Mesenchymal stem cell (in vitro differentiated cells and primary cell): ENCODE results near the gene MED29.

ENCODE experiments used
- DNase-seq: peaks from one replicate; pipeline ENCODE4 v3.0.0-alpha.2; 2013
- H2AFZ ChIP-seq: one replicate; pipeline ENCODE4 v1.6.1; 2013; ENCODE audit warnings: low read depth, mild to moderate bottlenecking, control low read depth, inconsistent platforms, low read length, moderate library complexity
- H2AK5ac ChIP-seq: 2 replicates; pipeline ENCODE4 v1.6.1; 2013; ENCODE audit warnings: low read length, moderate library complexity, mild to moderate bottlenecking, inconsistent platforms; ENCODE audit not compliant: severe bottlenecking
- H2BK120ac ChIP-seq: one replicate; pipeline ENCODE4 v1.6.1; 2013; ENCODE audit warnings: low read depth, mild to moderate bottlenecking, inconsistent platforms, low read length, moderate library complexity
- H2BK12ac ChIP-seq, 2 experiments: one replicate each; pipeline ENCODE4 v1.6.1; 2013; ENCODE audit warnings: inconsistent platforms in 2 of 2, low read length in 2 of 2, mild to moderate bottlenecking in 2 of 2, moderate library complexity in 2 of 2, control low read depth in 1 of 2
- H2BK15ac ChIP-seq: one replicate; pipeline ENCODE4 v1.6.1; 2013; ENCODE audit warnings: mild to moderate bottlenecking, low read depth, inconsistent platforms; ENCODE audit not compliant: poor library complexity, severe bottlenecking
- H2BK5ac ChIP-seq: 2 replicates; pipeline ENCODE4 v1.6.1; 2013; ENCODE audit warnings: low read depth, mild to moderate bottlenecking, low read length, control low read depth, inconsistent platforms; ENCODE audit not compliant: poor library complexity, severe bottlenecking
- H3K14ac ChIP-seq, 2 experiments: one replicate each; pipeline ENCODE4 v1.6.1; 2013; ENCODE audit warnings: inconsistent platforms in 2 of 2, low read length in 2 of 2, control low read depth in 1 of 2, mild to moderate bottlenecking in 1 of 2, moderate library complexity in 1 of 2
- H3K18ac ChIP-seq, 2 experiments: one replicate each; pipeline ENCODE4 v1.6.1; 2013; ENCODE audit warnings: inconsistent platforms in 2 of 2, low read length in 2 of 2, control low read depth in 1 of 2, low read depth in 1 of 2, mild to moderate bottlenecking in 1 of 2
- H3K23ac ChIP-seq, 2 experiments: one replicate each; pipeline ENCODE4 v1.6.1; 2013; ENCODE audit warnings: inconsistent platforms in 2 of 2, low read length in 2 of 2, mild to moderate bottlenecking in 2 of 2, moderate library complexity in 2 of 2, control low read depth in 1 of 2
- H3K27ac ChIP-seq: 2 replicates; pipeline ENCODE4 v1.5.1; 2013; ENCODE audit warnings: mild to moderate bottlenecking, moderate library complexity, low read length, control low read depth, inconsistent platforms; ENCODE audit not compliant: poor library complexity, severe bottlenecking
- H3K27me3 ChIP-seq, 2 experiments: 2 replicates each; pipeline versions ENCODE4 v1.6.1 to v1.7.0; 2013; ENCODE audit warnings: low read length in 2 of 2, mild to moderate bottlenecking in 2 of 2, moderate library complexity in 2 of 2, control low read depth in 1 of 2, inconsistent platforms in 1 of 2; ENCODE audit not compliant: control insufficient read depth in 1 of 2, insufficient read depth in 1 of 2
- H3K36me3 ChIP-seq, 2 experiments: 2 replicates each; pipeline versions ENCODE4 v1.6.1 to v1.7.0; 2013; ENCODE audit warnings: low read length in 2 of 2, control low read depth in 1 of 2, inconsistent platforms in 1 of 2, low read depth in 1 of 2, mild to moderate bottlenecking in 1 of 2; ENCODE audit not compliant: insufficient read depth in 2 of 2, control insufficient read depth in 1 of 2
- H3K4ac ChIP-seq, 2 experiments: one replicate each; pipeline ENCODE4 v1.6.1; 2013; ENCODE audit warnings: inconsistent platforms in 2 of 2, low read length in 2 of 2, mild to moderate bottlenecking in 2 of 2, moderate library complexity in 2 of 2, control low read depth in 1 of 2, low read depth in 1 of 2
- H3K4me1 ChIP-seq: 2 replicates; pipeline ENCODE4 v1.6.1; 2013; ENCODE audit warnings: low read depth, low read length, control low read depth; ENCODE audit not compliant: control insufficient read depth, insufficient read depth
- H3K4me2 ChIP-seq: 2 replicates; pipeline ENCODE4 v1.6.1; 2013; ENCODE audit warnings: low read length, mild to moderate bottlenecking, inconsistent platforms; ENCODE audit not compliant: poor library complexity, severe bottlenecking
- H3K4me3 ChIP-seq, 2 experiments: 2 replicates each; pipeline versions ENCODE4 v1.5.1 to v1.7.0; 2013; ENCODE audit warnings: low read length in 2 of 2, mild to moderate bottlenecking in 2 of 2, control low read depth in 1 of 2, low read depth in 1 of 2; ENCODE audit not compliant: insufficient read depth in 1 of 2
- H3K79me1 ChIP-seq: replicated peaks from 2 replicates; pipeline ENCODE4 v1.6.1; 2013; ENCODE audit warnings: mild to moderate bottlenecking, control low read depth, low read length, inconsistent platforms; ENCODE audit not compliant: poor library complexity, severe bottlenecking
- H3K9ac ChIP-seq: 2 replicates; pipeline ENCODE4 v1.7.0; 2013; ENCODE audit warnings: mild to moderate bottlenecking, low read length, moderate library complexity
- H3K9me3 ChIP-seq: 2 replicates; pipeline ENCODE4 v1.7.0; 2013; ENCODE audit warnings: mild to moderate bottlenecking, low read length; ENCODE audit not compliant: control insufficient read depth
- H4K8ac ChIP-seq: one replicate; pipeline ENCODE4 v1.6.1; 2013; ENCODE audit warnings: inconsistent platforms, mild to moderate bottlenecking, low read length, moderate library complexity
- H4K91ac ChIP-seq: one replicate; pipeline ENCODE4 v1.6.1; 2013; ENCODE audit warnings: mild to moderate bottlenecking, low read length, inconsistent platforms
- WGBS: methylation state at CpG from one replicate; pipeline ENCODE4 v1.1.7; 2013; ENCODE audit warnings: mixed read lengths; 5-methylcytosine and 5-hydroxymethylcytosine counted together

MED29 gene

DNA sequence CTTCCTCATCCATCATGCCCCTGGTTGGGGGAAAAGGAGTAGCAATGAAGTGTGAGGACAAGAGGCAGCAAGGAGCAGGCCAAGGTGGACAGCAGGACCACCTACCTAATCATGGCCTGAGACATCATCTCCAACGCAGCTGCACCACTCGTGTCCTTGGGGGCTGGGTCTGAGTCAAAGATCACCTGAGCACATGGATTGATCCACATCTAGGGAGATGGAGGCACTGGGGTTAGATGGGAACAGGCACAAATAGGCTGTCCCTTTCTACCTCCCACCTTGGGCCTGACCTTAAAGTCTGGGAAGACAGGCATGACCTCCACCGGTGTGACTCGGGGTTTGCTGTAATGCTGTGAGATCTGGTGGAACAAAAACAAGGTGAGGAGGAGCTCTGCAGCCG is 2.5 kb upstream of the MED29 start:
- Histone ChIP-seq H3K36me3 (peaks cover 52 to 67% of the 10 kb centered on the region in 2 experiments), H3K4me1 (peaks cover 18% of the 10 kb centered on the region), H3K27me3 (no peaks in the 10 kb centered on the region), H3K4me2 (no peak overlapping the region), H2AK5ac (no peak overlapping the region), H3K4me3 (no peak overlapping the region), H2BK120ac (no peak overlapping the region), H3K14ac (no peak overlapping the region), H4K8ac (no peak overlapping the region), H3K23ac (no peak overlapping the region), H2BK12ac (no peak overlapping the region), H3K79me1 (peaks cover 25% of the 10 kb centered on the region), H3K27ac (no peak overlapping the region), H3K4ac (no peak overlapping the region), H3K9me3 (no peaks in the 10 kb centered on the region), H2BK5ac (no peak overlapping the region), H3K18ac (no peak overlapping the region), H3K9ac (no peak overlapping the region), H2BK15ac (no peak overlapping the region), H4K91ac (no peak overlapping the region), H2AFZ (no peak overlapping the region)
- 98% methylated on average over 5 of the region's 5 CpGs for WGBS
- DNase-seq, result no peak

DNA sequence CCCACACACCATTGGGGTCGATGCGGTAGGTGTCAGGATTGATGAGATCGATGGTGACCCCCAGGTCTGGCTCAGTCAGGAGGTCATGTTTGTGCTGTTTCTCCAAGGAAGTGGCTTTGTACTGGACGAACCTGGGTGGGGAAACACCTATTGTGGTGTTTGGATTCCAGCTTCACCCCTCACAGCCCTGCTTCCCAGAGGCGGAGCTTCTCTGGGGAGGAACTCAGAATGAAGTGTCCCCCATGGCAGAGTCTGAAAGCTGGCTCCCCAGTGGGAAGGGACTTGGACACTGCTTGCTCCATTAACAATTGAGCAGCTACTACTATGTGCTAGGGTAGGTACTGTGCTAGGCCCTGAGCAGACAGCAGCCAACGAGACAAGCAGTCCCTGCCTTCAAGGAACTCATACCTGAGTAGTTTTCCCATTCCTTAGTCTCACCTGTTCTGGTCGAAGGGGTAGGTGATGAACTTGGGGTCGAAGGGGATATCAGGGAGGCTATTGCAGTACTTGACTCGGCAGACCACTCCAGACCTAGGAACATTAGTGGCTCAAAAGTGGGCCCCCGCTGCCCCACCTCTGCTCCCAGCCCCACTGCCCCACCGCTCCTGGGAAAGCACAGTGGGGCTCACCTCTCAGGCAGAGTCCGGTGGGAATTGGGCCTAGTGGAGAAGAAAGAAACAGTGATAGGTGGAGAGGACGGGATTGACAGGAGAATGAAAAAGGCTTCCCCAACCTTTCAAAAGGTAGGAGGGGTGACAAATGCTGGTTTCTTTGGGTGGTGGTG is 1.4 kb upstream of the MED29 start:
- no peak overlapping the region for H3K27ac ChIP-seq
- H3K79me1 ChIP-seq, result peaks cover 29% of the 10 kb centered on the region
- no peak overlapping the region for H4K8ac ChIP-seq
- H3K4me3 ChIP-seq, result peak overlapping the region; percentile 41 to 100
- H3K4ac ChIP-seq, result no peak overlapping the region
- no peak for DNase-seq
- H3K23ac ChIP-seq, result no peak overlapping the region
- 82% methylated on average over 12 of the region's 13 CpGs for WGBS
- no peak overlapping the region for H2AK5ac ChIP-seq
- peak overlapping the region; percentile 98 for H3K9ac ChIP-seq
- H2BK15ac ChIP-seq, result peak overlapping the region; percentile 8
- no peak overlapping the region for H2BK12ac ChIP-seq
- H3K4me2 ChIP-seq, result peak overlapping the region; percentile 79
- no peaks in the 10 kb centered on the region for H3K9me3 ChIP-seq
- no peak overlapping the region for H4K91ac ChIP-seq
- H3K14ac ChIP-seq, result no peak overlapping the region
- H3K18ac ChIP-seq, result no peak overlapping the region
- H2BK5ac ChIP-seq, result no peak overlapping the region
- H2BK120ac ChIP-seq, result peak overlapping the region; percentile 64
- no peak overlapping the region for H2AFZ ChIP-seq
- H3K4me1 ChIP-seq, result peaks cover 18% of the 10 kb centered on the region
- peaks cover 49 to 65% of the 10 kb centered on the region in 2 experiments for H3K36me3 ChIP-seq
- no peaks in the 10 kb centered on the region for H3K27me3 ChIP-seq

DNA sequence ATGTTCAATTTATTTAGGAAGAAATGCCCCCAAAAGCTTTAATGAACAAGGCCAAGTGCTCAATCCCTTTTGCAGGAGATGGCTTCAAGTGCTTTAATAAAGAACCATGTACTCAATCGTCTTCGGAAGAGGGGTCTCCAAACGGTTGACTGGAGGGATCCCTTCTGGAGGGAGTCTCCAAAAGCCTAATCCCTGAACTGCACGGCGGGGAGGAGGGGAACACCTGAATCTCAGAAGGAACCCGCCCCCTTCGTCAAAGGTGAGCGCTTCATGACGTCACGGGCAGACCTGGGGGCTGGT is 777 bp upstream of the MED29 start:
- H2BK15ac ChIP-seq, result peak overlapping the region; percentile 94
- H3K27me3 ChIP-seq, result no peaks in the 10 kb centered on the region
- H2BK5ac ChIP-seq, result no peak overlapping the region
- H4K91ac ChIP-seq, result peak overlapping the region; percentile 90
- peak overlapping the region; percentile 88 to 100 for H3K4me3 ChIP-seq
- H2BK120ac ChIP-seq, result no peak overlapping the region
- 4% methylated on average over 10 of the region's 10 CpGs for WGBS
- H2AFZ ChIP-seq, result peak overlapping the region; percentile 11
- H3K79me1 ChIP-seq, result peaks cover 28% of the 10 kb centered on the region
- H3K4me2 ChIP-seq, result peak overlapping the region; percentile 79
- H3K9me3 ChIP-seq, result no peaks in the 10 kb centered on the region
- peak overlapping the region; percentile 46 for H2AK5ac ChIP-seq
- peak overlapping the region; percentile 98 for H3K9ac ChIP-seq
- no peak for DNase-seq
- peak overlapping the region; percentile 9 to 85 for H3K14ac ChIP-seq
- H3K27ac ChIP-seq, result peak overlapping the region; percentile 97
- H3K36me3 ChIP-seq, result peaks cover 49 to 65% of the 10 kb centered on the region in 2 experiments
- H3K23ac ChIP-seq, result no peak overlapping the region
- H3K18ac ChIP-seq, result peak overlapping the region; percentile 96 to 99
- H3K4ac ChIP-seq, result peak overlapping the region; percentile 69 to 88
- no peak overlapping the region for H2BK12ac ChIP-seq
- H4K8ac ChIP-seq, result peak overlapping the region; percentile 93
- peaks cover 15% of the 10 kb centered on the region for H3K4me1 ChIP-seq

DNA sequence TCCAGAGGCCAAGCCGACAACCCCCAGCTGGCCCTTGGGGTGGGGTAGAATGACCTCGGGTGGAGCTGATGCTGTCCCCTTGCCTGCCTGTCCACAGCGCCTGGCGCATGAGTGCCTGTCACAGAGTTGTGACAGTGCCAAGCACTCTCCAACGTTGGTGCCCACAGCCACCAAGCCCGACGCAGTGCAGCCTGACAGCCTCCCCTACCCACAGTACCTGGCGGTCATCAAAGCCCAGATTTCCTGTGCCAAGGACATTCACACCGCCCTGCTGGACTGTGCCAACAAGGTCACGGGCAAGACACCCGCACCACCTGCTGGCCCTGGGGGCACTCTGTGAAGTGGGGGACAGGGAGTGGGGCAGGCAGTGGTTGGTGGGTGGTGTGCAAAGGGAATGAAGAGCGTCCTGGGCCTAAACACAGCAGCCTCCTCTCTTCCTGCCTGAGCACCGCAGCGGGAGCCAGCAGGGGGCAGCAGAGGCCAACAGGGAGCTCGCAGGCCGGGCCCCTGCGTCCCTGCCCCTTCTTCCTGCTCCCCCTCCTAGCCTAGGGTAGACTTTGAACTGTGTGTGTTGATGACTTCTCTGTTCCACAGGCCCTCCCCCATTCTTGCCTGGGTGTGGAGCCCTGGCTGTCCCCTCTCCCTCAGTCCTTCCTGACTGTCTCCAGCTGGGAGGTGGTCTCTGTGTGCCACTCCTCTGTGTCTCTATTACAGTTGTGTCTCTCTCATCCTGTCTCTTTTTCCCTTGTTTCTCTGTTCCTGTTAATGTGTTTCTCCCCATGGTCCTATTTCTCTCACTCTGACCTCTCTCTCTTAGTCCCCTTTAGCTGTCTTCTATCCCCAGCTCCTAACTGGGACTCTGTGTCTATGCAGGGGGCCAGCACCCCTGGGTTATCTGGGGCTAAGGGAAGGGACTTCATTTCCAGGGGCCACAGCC is 6.5 kb downstream of the MED29 start:
- Histone ChIP-seq H3K27ac (peak overlapping the region; percentile 1), H3K18ac (peak overlapping the region; percentile 4 to 77), H3K27me3 (no peaks in the 10 kb centered on the region), H3K9ac (peak overlapping the region; percentile 89), H2BK5ac (no peak overlapping the region), H2AK5ac (no peak overlapping the region), H2AFZ (no peak overlapping the region), H3K23ac (no peak overlapping the region), H2BK12ac (peak overlapping the region; percentile 73 to 80), H3K79me1 (peaks cover 20% of the 10 kb centered on the region), H3K4ac (peak overlapping the region; percentile 49 to 63), H3K4me2 (no peak overlapping the region), H3K4me1 (peaks cover 20% of the 10 kb centered on the region), H4K8ac (peak overlapping the region; percentile 87), H4K91ac (peak overlapping the region; percentile 90), H2BK15ac (peak overlapping the region; percentile 39), H2BK120ac (peak overlapping the region; percentile 88), H3K4me3 (peak overlapping the region in 1 of 2 experiments; percentile 19), H3K14ac (no peak overlapping the region), H3K36me3 (peaks cover 32 to 37% of the 10 kb centered on the region in 2 experiments), H3K9me3 (no peaks in the 10 kb centered on the region)
- peak; percentile 90 for DNase-seq
- WGBS, result 68% methylated on average over 11 of the region's 17 CpGs
